ENCODE measurements around the gene C10orf105.

Gene C10orf105

DNA sequence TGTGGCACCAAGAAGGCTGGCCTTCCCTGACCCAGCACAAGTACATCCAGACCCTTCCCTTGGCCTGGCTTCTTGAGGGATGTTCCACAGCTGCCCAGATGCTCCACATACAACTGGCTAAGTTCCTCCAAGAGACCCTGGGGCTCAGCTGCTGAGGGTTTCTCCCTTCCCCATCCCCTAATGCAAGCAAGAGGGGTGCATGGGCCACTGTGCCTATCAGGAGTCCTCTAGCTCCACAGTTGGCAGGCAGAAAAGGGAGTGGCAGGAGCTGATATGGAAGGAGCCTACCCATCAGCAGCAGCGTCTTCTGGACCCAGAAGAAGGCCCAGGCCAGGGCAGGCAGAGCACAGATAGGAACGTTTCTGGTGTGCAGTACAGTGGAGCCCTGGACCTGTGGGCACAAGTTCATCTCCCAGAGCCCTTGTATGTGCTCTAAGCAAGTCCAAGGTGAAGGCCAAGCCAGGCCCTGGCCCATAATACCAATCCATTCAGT lies 27.5 kb upstream of the C10orf105 start:
- no peak for TF ChIP-seq POLR2A (IDR thresholded peaks at IDR 0.05; ENCODE audit: low read depth, low read length)
- no peak for DNase-seq (ENCODE audit: insufficient read length, low spot score)
- FAIRE-seq = no peak

- TF ChIP-seq POLR2A (IDR thresholded peaks at IDR 0.05; ENCODE audit: low read depth, low read length) = no peak
- no peak for FAIRE-seq
- no peak for DNase-seq (ENCODE audit: insufficient read length, low spot score)
These were observed 26.9 kb upstream of the C10orf105 start for GRCh38 chr10:71746344-71747037.

DNA sequence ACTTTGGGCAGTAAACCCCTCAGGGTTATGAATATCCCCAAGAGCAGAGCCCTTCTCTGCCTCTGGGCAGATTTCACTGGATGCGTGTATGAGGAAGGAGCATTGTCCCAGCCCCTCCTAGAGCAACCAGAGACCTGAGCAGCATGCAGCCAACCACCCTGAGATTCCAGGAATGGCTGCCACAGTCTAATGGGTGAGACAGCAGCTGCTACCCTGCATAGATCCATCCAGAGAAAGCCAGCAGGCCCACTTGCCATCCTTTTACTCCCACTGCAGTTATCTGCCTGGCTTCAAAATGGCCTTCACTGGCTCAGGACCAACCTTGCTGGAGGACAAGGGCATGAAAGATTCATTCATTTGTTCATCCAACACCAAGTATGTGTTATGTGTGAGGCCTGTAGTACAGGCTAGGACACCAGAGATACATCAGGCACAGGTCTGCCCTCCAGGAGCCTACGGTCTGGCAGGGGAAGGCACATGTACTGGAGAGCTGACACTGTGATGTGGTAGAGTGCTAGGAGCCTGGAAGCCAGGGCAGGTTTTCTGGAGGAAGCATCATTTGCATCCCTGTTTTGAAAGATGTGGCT lies 26.2 kb upstream of the C10orf105 start:
- DNase-seq (ENCODE audit: insufficient read length, low spot score) = no peak
- TF ChIP-seq POLR2A (IDR thresholded peaks at IDR 0.05; ENCODE audit: low read depth, low read length) = no peak
- FAIRE-seq = no peak

- no peak for DNase-seq (ENCODE audit: insufficient read length, low spot score)
- no peak for FAIRE-seq
- TF ChIP-seq POLR2A (IDR thresholded peaks at IDR 0.05; ENCODE audit: low read depth, low read length) = no peak
These were observed 25.5 kb upstream of the C10orf105 start for GRCh38 chr10:71744897-71745663.

GRCh38 chr10:71743866-71744265 lies 24.3 kb upstream of the C10orf105 start:
- DNase-seq (ENCODE audit: insufficient read length, low spot score) (no peak), FAIRE-seq (no peak)
- TF ChIP-seq POLR2A (IDR thresholded peaks at IDR 0.05; ENCODE audit: low read depth, low read length) = no peak

- FAIRE-seq (no peak), DNase-seq (ENCODE audit: insufficient read length, low spot score) (no peak)
- no peak for TF ChIP-seq POLR2A (IDR thresholded peaks at IDR 0.05; ENCODE audit: low read depth, low read length)
These were observed 23.7 kb upstream of the C10orf105 start for GRCh38 chr10:71743089-71743838.

DNA sequence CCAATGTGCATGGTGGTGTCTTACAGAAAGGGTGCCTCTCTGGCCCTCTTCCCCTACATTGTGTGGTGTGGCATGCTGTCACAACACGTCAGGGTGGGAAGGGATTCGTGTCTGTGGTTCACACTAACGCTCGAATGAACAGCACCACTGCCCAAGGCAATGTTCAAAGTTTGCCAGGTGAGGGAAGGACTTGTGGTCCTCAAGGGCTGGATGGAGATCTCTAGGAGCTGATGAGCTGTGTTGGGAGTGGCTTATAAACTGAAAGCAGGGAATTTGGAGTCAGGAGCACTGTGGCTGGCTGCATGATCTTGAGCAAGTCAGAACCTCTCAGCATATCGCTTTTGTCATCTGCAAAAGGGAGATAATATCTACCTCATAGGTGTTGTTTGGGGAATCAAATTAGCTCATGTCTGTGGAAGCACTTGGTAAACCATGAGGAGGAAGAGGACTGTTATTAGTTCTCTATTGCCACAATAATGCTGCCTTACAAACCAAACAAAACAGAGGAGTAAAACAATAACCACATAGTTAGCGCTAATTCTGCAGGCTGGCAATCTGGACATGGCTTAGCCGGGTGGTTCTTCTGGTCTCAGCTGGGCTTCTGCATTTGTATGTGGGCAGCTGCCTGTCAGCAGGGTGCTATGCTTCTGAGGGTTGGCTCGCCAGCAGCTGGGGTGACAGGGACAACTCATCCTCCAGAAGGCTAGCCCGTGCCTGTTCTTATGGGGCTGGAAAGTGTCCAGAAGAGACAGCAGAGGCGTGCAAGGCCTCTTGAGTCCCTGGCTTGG lies 22.9 kb upstream of the C10orf105 start:
- DNase-seq (ENCODE audit: insufficient read length, low spot score) (no peak), FAIRE-seq (no peak)
- no peak for TF ChIP-seq POLR2A (IDR thresholded peaks at IDR 0.05; ENCODE audit: low read depth, low read length)

GRCh38 chr10:71741671-71742070 lies 22.1 kb upstream of the C10orf105 start:
- DNase-seq (ENCODE audit: insufficient read length, low spot score) (no peak), FAIRE-seq (no peak)
- TF ChIP-seq POLR2A (IDR thresholded peaks at IDR 0.05; ENCODE audit: low read depth, low read length) = no peak

DNA sequence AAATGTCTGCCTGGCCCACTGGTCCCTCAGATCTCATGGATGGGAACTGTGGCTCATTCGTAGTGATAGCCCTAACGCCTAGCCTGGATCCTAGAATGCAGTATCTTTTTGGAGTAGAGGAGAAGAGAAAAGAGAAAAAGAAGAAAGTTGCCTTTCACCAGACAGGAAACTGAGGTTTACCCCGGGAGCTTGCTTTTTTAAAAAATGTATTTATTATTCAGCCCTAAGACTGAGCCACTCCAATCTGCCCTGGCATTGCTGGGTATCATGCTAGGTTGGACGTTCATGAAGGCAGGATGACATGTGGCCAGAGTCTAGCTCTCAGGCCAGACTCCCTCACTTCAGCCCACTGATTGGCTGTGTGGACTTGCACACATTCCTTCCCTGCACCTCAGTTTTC lies 21.5 kb upstream of the C10orf105 start:
- FAIRE-seq = no peak
- DNase-seq (ENCODE audit: insufficient read length, low spot score) = no peak
- no peak for TF ChIP-seq POLR2A (IDR thresholded peaks at IDR 0.05; ENCODE audit: low read depth, low read length)

DNA sequence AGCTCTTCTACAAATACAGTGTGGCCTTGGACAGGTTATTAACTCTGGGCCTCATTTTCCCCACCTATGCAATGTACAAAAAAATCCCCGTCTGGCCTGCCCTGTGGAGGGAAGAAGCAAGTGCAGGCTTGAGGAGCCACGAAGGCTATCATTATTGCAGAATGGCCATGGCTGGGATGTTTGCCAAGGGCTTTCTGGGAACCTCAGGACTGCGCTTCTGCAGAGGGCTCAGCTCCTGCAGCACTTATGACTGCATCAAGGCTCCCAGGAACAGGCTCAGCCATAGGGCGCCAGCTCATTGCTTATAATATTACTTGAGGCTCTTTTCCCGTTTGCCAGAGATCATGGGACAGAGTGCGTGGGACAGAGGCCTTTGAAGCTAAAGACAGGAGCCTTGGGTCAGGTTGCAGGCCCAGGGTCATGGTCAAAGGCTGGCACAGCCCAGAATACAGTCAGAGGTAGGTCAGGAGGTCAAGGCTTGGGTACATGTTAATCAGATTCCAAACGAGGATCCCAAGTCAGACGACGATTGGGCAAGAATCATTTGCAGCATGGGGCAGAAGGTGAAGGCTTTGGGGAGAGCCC lies 20.6 kb upstream of the C10orf105 start:
- DNase-seq (ENCODE audit: insufficient read length, low spot score) (peak; percentile 70), FAIRE-seq (no peak)
- TF ChIP-seq POLR2A (IDR thresholded peaks at IDR 0.05; ENCODE audit: low read depth, low read length) = no peak

GRCh38 chr10:71739358-71739900 lies 19.9 kb upstream of the C10orf105 start:
- DNase-seq (ENCODE audit: insufficient read length, low spot score) (no peak), FAIRE-seq (no peak)
- TF ChIP-seq POLR2A (IDR thresholded peaks at IDR 0.05; ENCODE audit: low read depth, low read length) = no peak

- FAIRE-seq (no peak), DNase-seq (ENCODE audit: insufficient read length, low spot score) (no peak)
- no peak for TF ChIP-seq POLR2A (IDR thresholded peaks at IDR 0.05; ENCODE audit: low read depth, low read length)
These were observed 18.2 kb upstream of the C10orf105 start for GRCh38 chr10:71737834-71738197.

Data from H54 (cell line).